CD4-positive, alpha-beta T cell treated with Interleukin-6 for 4 hours (primary cell): ENCODE data around the gene TBL1X.

ENCODE experiments used
- DNase-seq: peaks from one replicate; pipeline ENCODE4 v3.0.0-alpha.2; 2020; ENCODE audit warnings: mixed read lengths

TBL1X gene

GRCh38 chrX:9635803-9636202, 170.9 kb downstream of the TBL1X start:
- DNase-seq: no peak

- DNase-seq: no peak
Measured at GRCh38 chrX:9638871-9639270, 174.0 kb downstream of the TBL1X start.

- no peak for DNase-seq
Measured at GRCh38 chrX:9642270-9642995, 177.6 kb downstream of the TBL1X start.

- no peak for DNase-seq
Measured at GRCh38 chrX:9643807-9644206, 178.9 kb downstream of the TBL1X start.

- peak; percentile 15 for DNase-seq
Measured at GRCh38 chrX:9644335-9644734, 179.5 kb downstream of the TBL1X start.

- no peak for DNase-seq
Measured at GRCh38 chrX:9646471-9647224, 181.8 kb downstream of the TBL1X start.

- no peak for DNase-seq
Measured at GRCh38 chrX:9647431-9647830, 182.6 kb downstream of the TBL1X start.

- no peak for DNase-seq
Measured at GRCh38 chrX:9650091-9650490, 185.2 kb downstream of the TBL1X start.

GRCh38 chrX:9651737-9652136, 186.9 kb downstream of the TBL1X start:
- DNase-seq: no peak

- no peak for DNase-seq
Measured at GRCh38 chrX:9654929-9655328, 190.1 kb downstream of the TBL1X start.

- DNase-seq: no peak
Measured at GRCh38 chrX:9656277-9656676, 191.4 kb downstream of the TBL1X start.

GRCh38 chrX:9656871-9657270, 192.0 kb downstream of the TBL1X start:
- no peak for DNase-seq

- no peak for DNase-seq
Measured at GRCh38 chrX:9657590-9658256, 192.9 kb downstream of the TBL1X start.

- no peak for DNase-seq
Measured at GRCh38 chrX:9658409-9658808, 193.6 kb downstream of the TBL1X start.

- DNase-seq: no peak
Measured at GRCh38 chrX:9659571-9660195, 194.8 kb downstream of the TBL1X start.

- no peak for DNase-seq
Measured at GRCh38 chrX:9662148-9662547, 197.3 kb downstream of the TBL1X start.

GRCh38 chrX:9663216-9663615, 198.4 kb downstream of the TBL1X start:
- no peak for DNase-seq

- DNase-seq: no peak
Measured at GRCh38 chrX:9664224-9664623, 199.4 kb downstream of the TBL1X start.

GRCh38 chrX:9665113-9665512, 200.3 kb downstream of the TBL1X start:
- DNase-seq: no peak

GRCh38 chrX:9668537-9668936, 203.7 kb downstream of the TBL1X start:
- DNase-seq: no peak

GRCh38 chrX:9670136-9670814, 205.4 kb downstream of the TBL1X start:
- DNase-seq: no peak

- no peak for DNase-seq
Measured at GRCh38 chrX:9671998-9672397, 207.1 kb downstream of the TBL1X start.

- no peak for DNase-seq
Measured at GRCh38 chrX:9676306-9676705, 211.4 kb downstream of the TBL1X start.
